Fibroblast of lung (primary cell): ENCODE results near the gene OVOL3.

Experiments used
- CTCF ChIP-seq, 2 donors: IDR thresholded peaks in 1 of 2; conservative IDR thresholded peaks in 1 of 2; 1 replicate in 1 of 2; 2 replicates in 1 of 2; pipeline ENCODE4 v1.5.1; 2011 to 2012; ENCODE audit warnings: low read length in 2 of 2, control low read depth in 1 of 2, inconsistent platforms in 1 of 2, low read depth in 1 of 2, mild to moderate bottlenecking in 1 of 2
- EZH2 ChIP-seq: IDR thresholded peaks from 2 replicates; pipeline ENCODE4 v1.5.1; 2012; ENCODE audit warnings: low read length, control low read depth, mild to moderate bottlenecking; ENCODE audit errors: missing control alignments

DNA sequence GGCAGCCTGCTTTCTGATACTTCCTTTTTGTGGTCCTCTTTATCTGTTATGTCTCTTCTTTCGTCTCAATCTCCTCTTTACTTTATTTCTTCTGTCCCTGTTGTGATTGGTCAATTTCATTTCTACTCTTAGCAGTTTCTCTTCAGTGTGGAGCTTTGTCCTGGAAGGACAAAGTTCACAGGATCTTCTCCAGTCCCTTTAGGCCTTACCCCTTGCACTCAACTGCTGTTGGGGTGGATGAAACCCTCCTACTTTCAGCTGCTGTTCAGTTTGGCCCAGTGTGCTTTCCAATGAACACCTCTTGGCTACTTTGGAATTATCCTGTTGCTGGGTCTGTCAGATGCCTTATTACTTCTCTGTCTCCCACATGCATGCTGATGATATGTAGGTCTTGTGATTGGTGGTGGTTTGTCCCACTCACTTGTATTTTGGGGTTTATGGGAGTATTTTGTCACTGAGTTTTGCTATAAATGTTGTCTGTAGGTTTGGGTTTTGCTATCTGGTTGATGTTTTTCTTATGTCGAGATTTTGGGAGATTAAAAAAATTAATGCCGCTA, 31.5 kb upstream of the OVOL3 start:
- TF ChIP-seq CTCF (conservative IDR thresholded peaks at IDR 0.05 in 1 of 2, IDR thresholded peaks at IDR 0.05 in 1 of 2; ENCODE audit: low read depth in 1 of 2, low read length in 2 of 2) (no peak), EZH2 (no peak)
